Sigmoid colon (tissue), 7 donors: ENCODE results near the gene RPS19. TPM values are rescaled to one million over a fixed set of nuclear protein-coding genes. Genes with fewer than 3 reads are reported as not detected.

Experiments used
- DNase-seq: peaks from one replicate; pipeline ENCODE4 v3.0.0-alpha.2; 2019
- H3K27ac ChIP-seq, 4 donors: fragments of 200-600 bp; sonication (generic); one replicate each; pipeline ENCODE4 v1.5.1; 2016 to 2019; ENCODE audit warnings: mild to moderate bottlenecking in 1 of 4
- H3K27me3 ChIP-seq, 3 donors: fragments of 200-600 bp; sonication (generic); one replicate each; pipeline ENCODE4 v1.5.1; 2019; ENCODE audit warnings: mild to moderate bottlenecking in 1 of 3
- H3K36me3 ChIP-seq, 4 donors: fragments of 200-600 bp; sonication (generic); one replicate each; pipeline ENCODE4 v1.5.1; 2016 to 2019
- H3K4me1 ChIP-seq, 4 donors: fragments of 200-600 bp; sonication (generic); one replicate each; pipeline ENCODE4 v1.5.1; 2017 to 2019
- H3K4me3 ChIP-seq, 4 donors: fragments of 200-600 bp; sonication (generic); one replicate each; pipeline ENCODE4 v1.5.1; 2017 to 2019; ENCODE audit warnings: mild to moderate bottlenecking in 2 of 4, moderate library complexity in 1 of 4
- H3K9me3 ChIP-seq, 4 donors: fragments of 200-600 bp in 3 of 4; sonication (generic) in 3 of 4; one replicate each; pipeline versions ENCODE4 v1.5.1 to v1.6.1; 2013 to 2019
- EP300 ChIP-seq, 4 donors: sonication (generic); formaldehyde crosslinking; IDR thresholded peaks; one replicate each; pipeline ENCODE4 v1.6.1; 2017; ENCODE audit warnings: antibody characterized with exemption in 4 of 4
- POLR2A ChIP-seq, 2 donors: fragments of 450-650 bp; IDR thresholded peaks; one replicate each; pipeline ENCODE4 v1.6.1; 2016; ENCODE audit warnings: antibody characterized with exemption in 2 of 2, mild to moderate bottlenecking in 2 of 2, moderate library complexity in 2 of 2
- POLR2AphosphoS5 ChIP-seq, 4 donors: sonication (generic); formaldehyde crosslinking; IDR thresholded peaks; one replicate each; pipeline ENCODE4 v1.6.1; 2017; ENCODE audit warnings: antibody characterized with exemption in 4 of 4
- WGBS, 2 donors: extraction: QIAGEN DNeasy Blood & Tissue Kit; methylation state at CpG; one replicate each; pipeline ENCODE4 v1.1.7; 2013; 5-methylcytosine and 5-hydroxymethylcytosine counted together
- intact Hi-C: fragments of 100-400 bp; cut with DNase I; formaldehyde crosslinking; loops from one replicate; pipeline ENCODE4 v1.15.1; 2023
- polyA plus RNA-seq, 3 donors: library from polyadenylated mRNA; stranded (reverse); fragments of 200-250 nt; gene quantifications; one replicate each; pipeline ENCODE4 v1.2.3, GENCODE V29; 2013
- total RNA-seq, 4 donors: library from RNA; depleted of rRNA; stranded (reverse); fragments of >200 nt; gene quantifications; one replicate each; pipeline ENCODE4 v1.1.0, GENCODE V29; 2016
- TF ChIP-seq, protein P1 (sequence below), 4 experiments: fragments of 450-650 bp in 3 of 4; fragments of 200-600 bp in 1 of 4; IDR thresholded peaks; one replicate each; pipeline ENCODE4 v1.5.1; 2016 to 2019; ENCODE audit warnings: antibody characterized with exemption in 4 of 4, mild to moderate bottlenecking in 3 of 4, moderate library complexity in 2 of 4
- donor health status: healthy with polysubstance abuse.
- donor health status: Bipolar disorder and iron deficiency.
- donor health status: healthy.

RPS19 gene
- total and polyA plus RNA-seq, 7 donors, result 738 to 3,435 (median 1,695) TPM

DNA sequence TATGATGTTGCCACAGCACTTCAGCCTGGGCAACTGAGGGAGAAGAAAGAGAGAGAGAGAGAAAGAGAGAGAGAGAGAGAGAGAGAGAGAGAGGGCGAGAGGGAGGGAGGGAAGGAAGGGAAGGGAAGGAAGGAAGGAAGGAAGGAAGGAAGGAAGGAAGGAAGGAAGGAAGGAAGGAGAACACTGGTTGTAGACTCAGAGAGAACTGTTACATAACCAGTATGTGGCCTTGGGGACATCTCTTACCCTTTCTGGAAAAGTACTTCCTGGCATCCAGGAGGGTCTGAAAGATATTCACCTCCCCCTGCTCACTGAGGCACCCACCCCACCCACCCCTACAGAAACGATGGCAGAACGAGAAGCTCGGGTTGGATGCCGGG is 20.3 kb downstream of the RPS19 start:
- Histone ChIP-seq H3K36me3 (no peaks in the 10 kb centered on the region), H3K9me3 (no peaks in the 10 kb centered on the region), H3K27me3 (no peaks in the 10 kb centered on the region), H3K4me1 (peaks cover 0 to 22% (median 13%) of the 10 kb centered on the region in 4 donors), H3K27ac (no peak overlapping the region), H3K4me3 (no peak overlapping the region)
- 80 to 84% methylated on average over 5 of the region's 5 CpGs for WGBS, 2 donors
- intact Hi-C loops, result no loop called here
- no peak for TF ChIP-seq POLR2A (IDR thresholded peaks at IDR 0.05)
- TF ChIP-seq POLR2AphosphoS5 (IDR thresholded peaks at IDR 0.05), result no peak
- TF ChIP-seq, protein P1, sequence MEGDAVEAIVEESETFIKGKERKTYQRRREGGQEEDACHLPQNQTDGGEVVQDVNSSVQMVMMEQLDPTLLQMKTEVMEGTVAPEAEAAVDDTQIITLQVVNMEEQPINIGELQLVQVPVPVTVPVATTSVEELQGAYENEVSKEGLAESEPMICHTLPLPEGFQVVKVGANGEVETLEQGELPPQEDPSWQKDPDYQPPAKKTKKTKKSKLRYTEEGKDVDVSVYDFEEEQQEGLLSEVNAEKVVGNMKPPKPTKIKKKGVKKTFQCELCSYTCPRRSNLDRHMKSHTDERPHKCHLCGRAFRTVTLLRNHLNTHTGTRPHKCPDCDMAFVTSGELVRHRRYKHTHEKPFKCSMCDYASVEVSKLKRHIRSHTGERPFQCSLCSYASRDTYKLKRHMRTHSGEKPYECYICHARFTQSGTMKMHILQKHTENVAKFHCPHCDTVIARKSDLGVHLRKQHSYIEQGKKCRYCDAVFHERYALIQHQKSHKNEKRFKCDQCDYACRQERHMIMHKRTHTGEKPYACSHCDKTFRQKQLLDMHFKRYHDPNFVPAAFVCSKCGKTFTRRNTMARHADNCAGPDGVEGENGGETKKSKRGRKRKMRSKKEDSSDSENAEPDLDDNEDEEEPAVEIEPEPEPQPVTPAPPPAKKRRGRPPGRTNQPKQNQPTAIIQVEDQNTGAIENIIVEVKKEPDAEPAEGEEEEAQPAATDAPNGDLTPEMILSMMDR (IDR thresholded peaks at IDR 0.05), result no peak
- no peak for TF ChIP-seq EP300 (IDR thresholded peaks at IDR 0.05)
- DNase-seq, result no peak

DNA sequence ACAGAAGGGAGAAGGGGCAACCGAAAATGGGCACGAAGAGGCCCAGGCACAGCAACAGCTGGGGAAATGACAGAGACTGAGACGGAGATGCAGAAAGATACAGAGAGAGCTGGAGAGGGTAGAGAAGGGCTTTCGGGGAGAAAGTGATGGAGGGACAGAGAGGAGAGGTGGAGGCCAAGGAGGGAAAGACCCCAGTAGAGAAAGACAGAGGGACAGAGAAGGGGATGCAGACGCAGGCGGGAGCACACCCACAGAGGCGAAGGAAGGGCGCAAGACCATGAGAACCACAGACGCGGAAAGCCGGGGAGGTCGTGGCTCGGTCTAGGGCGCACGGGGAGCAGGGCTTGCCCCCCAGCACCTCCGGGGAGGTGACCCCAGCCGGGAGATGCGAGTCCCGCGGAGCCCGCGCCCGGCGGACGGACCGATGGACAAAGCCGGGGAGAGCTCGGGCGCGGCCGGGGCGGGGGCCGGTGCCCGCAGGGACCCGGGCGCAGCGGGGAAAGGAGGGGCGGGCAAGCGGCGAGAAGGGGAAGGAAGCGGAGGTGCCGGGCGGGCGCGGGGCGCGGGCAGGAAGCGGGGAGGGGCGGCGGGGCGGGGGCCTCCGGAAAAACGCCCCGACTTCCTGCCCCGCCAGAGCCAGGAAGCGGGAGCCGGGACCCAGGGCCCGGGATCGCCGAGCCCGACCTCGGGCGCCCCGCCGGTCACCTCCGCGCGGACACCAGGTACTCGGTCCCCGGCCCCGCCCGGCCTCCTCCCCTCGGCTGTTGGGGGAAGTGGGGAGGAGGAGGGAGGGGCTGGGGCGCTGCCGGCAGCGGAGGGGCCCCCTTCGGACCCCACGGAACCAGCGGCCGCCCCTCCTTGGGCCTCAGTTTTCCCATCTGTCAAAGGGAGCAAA is 22.8 kb downstream of the RPS19 start, which contains the start of gene ARHGEF1:
TSS of gene ARHGEF1 (plus strand) at position 617 of the 895 bp plus-strand sequence. CDS start 4,899 bp downstream, outside the sequence.
- H3K27ac ChIP-seq, result peak within 1 kb of the TSS; percentile 72 to 86 (median 84)
- no peaks in the 10 kb centered on the region for H3K9me3 ChIP-seq
- WGBS, 2 donors, result 1 to 2% methylated on average over 80 of the region's 80 CpGs
- H3K4me3 ChIP-seq, result peak within 1 kb of the TSS; percentile 81 to 97 (median 90)
- peaks cover 0 to 38% (median 17%) of the 10 kb centered on the region in 4 donors for H3K4me1 ChIP-seq
- peak in 2 of 4 donors; percentile 57 to 65 for TF ChIP-seq POLR2AphosphoS5 (IDR thresholded peaks at IDR 0.05)
- TF ChIP-seq POLR2A (IDR thresholded peaks at IDR 0.05), result no peak
- intact Hi-C loops, result loop anchor here (1.0 kb wide), 1 partner anchor 23 kb away; the partner anchor contains the start of gene RPS19
- peak; percentile 76 for DNase-seq
- H3K36me3 ChIP-seq, result no peaks in the 10 kb centered on the region
- no peaks in the 10 kb centered on the region for H3K27me3 ChIP-seq

DNA sequence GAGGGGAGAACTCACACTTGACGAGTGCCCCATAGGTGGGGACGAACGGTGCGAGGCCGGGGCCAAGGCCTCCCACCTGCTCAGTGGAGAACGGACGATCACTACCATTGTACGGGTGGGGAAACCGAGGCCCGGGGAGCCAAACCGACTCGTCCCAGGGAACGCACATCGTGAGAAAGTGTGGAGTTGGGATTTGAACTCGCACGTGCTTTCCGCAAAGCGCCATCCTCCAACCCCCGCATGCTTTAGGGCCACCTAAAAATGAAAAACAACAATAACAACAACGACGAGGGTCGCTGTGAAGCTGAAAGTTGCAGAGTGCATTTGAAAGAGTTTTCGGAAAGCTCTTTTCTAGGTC is 23.4 kb downstream of the RPS19 start:
- H3K27ac ChIP-seq, result peak overlapping the region; percentile 72 to 86 (median 84)
- no peaks in the 10 kb centered on the region for H3K27me3 ChIP-seq
- no peaks in the 10 kb centered on the region for H3K36me3 ChIP-seq
- peak overlapping the region; percentile 81 to 97 (median 90) for H3K4me3 ChIP-seq
- H3K4me1 ChIP-seq, result peaks cover 0 to 38% (median 17%) of the 10 kb centered on the region in 4 donors
- TF ChIP-seq EP300 (IDR thresholded peaks at IDR 0.05), result no peak
- TF ChIP-seq POLR2AphosphoS5 (IDR thresholded peaks at IDR 0.05), result no peak
- TF ChIP-seq, protein P1 (IDR thresholded peaks at IDR 0.05), result no peak
- TF ChIP-seq POLR2A (IDR thresholded peaks at IDR 0.05), result no peak
- H3K9me3 ChIP-seq, result no peaks in the 10 kb centered on the region
- WGBS, 2 donors, result 1% methylated on average over 23 of the region's 23 CpGs
- no peak for DNase-seq
- intact Hi-C loops, result no loop called here

DNA sequence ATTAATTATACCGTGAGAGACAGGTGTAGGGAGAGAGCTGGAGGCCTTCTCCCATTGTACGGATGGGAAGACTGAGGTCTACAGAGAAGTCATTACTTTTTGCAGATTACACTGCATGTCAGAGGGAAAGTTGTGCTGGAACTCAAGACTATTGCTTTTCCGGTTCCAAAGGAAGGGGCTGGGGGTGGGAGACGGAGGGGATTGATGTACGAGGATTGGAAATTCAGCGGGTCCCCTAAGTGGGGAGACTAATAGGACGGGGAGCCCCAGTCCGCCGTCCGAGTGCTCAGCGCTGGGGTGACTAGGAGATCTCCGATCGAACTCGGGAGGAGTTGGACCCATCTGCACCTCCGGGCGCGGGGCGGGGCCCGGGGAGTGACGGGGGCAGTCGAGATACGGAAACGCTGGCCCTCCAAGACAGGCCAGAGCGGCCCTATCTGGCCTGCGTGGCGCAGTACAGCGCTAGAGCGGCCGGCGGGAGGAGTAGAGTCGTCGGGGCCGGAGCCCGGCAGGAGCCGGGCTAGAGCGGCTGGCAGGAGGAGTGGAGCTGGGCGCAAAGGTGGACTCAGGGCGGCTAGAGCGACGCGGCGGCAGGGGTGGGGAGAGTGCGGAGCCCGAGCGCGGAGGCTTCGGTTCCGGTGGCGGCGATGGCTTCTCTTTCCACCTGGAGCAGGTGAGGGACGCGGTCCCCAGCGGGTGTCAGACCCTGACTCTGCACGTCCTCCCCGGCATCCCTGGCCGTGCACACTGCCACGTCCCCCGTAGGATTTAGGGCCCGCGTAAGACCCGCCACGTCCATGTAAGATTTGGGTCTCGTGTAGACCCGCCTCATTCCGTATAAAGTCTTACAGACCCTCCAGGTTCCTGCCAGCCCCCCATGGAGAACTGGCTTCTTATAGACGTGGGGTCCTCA is 24.0 kb downstream of the RPS19 start:
- peak overlapping the region; percentile 81 to 97 (median 90) for H3K4me3 ChIP-seq
- DNase-seq, result peak; percentile 97
- intact Hi-C loops, result no loop called here
- H3K9me3 ChIP-seq, result no peaks in the 10 kb centered on the region
- no peak for TF ChIP-seq EP300 (IDR thresholded peaks at IDR 0.05)
- TF ChIP-seq, protein P1 (IDR thresholded peaks at IDR 0.05), result no peak
- TF ChIP-seq POLR2AphosphoS5 (IDR thresholded peaks at IDR 0.05), result peak; percentile 66 to 84 (median 81)
- peak; percentile 29 to 67 for TF ChIP-seq POLR2A (IDR thresholded peaks at IDR 0.05)
- H3K27me3 ChIP-seq, result no peaks in the 10 kb centered on the region
- peaks cover 0 to 38% (median 17%) of the 10 kb centered on the region in 4 donors for H3K4me1 ChIP-seq
- H3K27ac ChIP-seq, result peak overlapping the region; percentile 72 to 86 (median 84)
- WGBS, 2 donors, result 1% methylated on average over 66 of the region's 66 CpGs
- peaks cover 0 to 5% (median 2%) of the 10 kb centered on the region in 4 donors for H3K36me3 ChIP-seq
